ENCODE results near the gene B3GALT6. TPM values are rescaled to one million over a fixed set of nuclear protein-coding genes. Genes with fewer than 3 reads are reported as not detected.
"Not testable (repeated sequence)": the region's sequence is repeated elsewhere in the genome, so short reads cannot be mapped to it uniquely, and the experiment has no call there.

Gene B3GALT6
- total RNA-seq, 1 experiment from 2014 or later = 84.2 TPM

DNA sequence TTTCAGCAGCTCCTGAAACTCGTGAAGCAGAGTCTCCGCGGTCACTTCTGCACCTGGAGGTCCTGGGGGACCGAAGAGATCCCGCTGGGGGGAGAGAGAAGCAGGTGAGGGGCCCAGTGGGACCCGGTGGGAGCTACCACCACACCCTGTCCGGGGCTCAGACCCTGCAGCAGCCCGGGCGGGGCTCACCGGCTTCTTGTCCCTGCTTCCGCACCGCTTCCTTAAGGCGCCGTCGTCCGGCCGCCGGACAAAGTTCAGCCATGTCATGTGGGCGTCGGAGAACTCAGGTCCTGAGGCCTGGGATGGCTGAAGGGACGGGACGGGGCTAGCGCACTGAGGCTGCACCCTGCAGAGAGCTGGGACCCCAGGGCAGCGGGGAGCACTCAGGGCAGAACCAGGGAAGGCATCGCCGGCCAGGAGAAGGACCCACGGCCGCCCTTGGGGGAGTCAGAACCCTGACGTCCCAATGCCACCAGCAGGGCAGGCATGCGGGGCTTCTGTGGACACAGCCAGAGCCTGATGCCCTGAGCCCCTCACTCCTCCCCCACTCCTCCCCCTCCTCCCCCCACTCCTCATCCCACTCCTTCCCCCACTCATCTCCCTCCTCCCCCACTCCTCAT, 12.3 kb downstream of the B3GALT6 start:
- DNase-seq (ENCODE audit: low spot score) = peak; percentile 69

DNA sequence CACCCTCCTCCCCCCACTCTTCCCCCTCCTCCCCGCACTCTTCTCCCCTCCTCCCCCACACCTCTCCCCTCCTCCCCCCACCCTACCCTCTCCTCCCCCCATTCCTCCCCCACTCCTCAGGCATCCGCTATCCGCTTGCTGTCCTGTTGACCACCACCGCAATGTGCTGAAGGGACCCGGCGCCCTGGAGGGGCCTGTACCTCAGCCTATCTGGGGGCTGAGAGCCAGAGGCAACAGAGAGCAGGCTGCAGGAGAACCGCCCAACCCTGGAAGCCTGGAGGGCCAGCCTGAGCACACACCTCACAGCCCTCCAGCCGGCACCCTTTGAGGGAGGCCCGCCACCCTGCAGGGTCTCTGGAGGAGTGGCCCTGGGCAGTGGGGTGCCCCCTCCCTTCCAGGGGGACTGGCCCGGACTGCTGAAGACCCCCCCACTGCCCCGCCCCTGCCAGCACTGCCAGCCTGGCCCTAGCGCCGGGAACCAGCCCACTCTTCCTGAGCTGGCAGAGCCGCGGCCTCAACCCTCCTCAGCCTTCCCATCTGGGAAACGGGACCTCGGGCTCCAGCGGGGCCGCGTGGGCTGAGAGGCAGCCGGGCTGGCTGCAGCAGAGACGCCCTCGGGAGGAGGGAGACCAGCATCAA, 13.3 kb downstream of the B3GALT6 start:
- no peak for DNase-seq (ENCODE audit: low spot score)

DNA sequence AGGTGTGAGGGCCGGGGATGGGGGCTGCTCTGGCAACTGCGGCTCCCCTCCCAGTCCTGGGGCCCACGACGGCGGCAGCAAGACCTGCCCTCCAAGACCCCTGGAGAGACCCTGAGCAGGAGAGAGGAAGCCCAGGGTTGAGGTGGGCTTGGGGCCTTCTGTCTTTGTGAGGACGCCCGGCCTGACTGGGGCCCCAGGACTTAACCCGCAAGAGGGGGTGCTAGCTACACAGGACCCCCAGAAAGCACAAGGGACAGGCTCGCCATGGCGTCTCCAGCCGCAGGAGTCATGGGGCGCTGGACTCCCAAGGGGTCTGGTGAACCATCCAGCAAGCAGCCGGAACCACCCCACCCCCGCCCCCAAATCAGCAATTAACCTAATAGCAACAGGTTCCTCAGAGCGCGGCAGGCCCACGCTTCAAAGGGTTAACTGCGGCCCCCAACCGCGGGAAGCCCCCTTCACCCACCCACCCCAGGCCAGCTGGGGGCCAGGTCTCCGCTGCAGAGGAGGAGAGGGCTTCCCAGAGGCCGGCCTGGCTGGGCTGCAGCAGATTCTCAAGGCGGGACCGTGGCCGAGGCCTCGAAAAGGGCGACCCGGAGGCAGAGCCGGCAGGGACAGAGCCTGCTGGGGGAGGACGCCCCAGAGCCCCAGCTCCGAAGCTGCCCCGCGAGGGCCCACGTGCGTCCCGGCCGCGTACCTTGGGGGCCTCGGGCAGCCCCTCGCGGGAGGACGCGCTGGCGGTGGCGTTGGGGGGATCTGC, 14.0 kb downstream of the B3GALT6 start:
- no peak for DNase-seq (ENCODE audit: low spot score)

DNA sequence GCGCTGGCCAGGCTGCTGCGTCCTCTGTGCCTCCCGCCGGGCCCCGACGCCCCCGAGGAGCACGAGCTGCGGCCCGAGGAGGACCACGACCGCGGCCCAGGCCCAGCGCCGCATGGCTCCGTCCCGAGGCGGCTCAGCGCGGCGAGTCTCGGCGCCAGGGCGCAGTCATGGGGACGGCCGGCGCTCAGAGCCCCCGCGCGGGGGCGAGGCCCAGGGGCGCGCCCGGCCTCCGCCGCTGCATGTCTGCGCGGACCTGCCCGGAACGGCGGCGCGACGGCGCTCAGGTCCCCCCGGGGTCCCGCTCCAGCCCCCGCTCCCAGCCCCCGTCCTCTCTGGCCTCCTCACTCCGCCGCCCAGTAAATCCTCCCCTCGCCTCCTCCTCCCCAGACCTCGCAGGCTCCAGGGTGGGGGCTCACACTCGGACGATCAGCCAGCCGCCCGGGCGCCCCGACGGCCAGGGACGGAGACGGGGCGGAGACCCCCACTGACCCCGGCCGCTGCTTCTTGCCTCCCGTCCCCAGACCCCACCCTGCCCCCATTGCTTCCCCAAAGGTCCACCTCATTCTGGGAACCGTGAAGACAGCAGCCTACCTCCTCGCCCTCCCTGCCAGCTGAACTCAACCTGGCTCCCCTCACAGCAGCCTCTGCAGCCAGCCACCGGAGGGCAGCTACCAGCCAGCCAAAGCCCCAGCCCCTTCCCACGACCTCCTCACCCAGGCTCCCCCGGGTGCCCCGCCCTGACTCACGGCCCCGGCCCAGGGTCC, 14.7 kb downstream of the B3GALT6 start, which contains the start of gene C1QTNF12:
Gene C1QTNF12 (minus strand): TSS at position 146 of the 764 bp plus-strand sequence. CDS start 32 bp downstream, at position 114.
- DNase-seq (ENCODE audit: low spot score) = no peak

DNA sequence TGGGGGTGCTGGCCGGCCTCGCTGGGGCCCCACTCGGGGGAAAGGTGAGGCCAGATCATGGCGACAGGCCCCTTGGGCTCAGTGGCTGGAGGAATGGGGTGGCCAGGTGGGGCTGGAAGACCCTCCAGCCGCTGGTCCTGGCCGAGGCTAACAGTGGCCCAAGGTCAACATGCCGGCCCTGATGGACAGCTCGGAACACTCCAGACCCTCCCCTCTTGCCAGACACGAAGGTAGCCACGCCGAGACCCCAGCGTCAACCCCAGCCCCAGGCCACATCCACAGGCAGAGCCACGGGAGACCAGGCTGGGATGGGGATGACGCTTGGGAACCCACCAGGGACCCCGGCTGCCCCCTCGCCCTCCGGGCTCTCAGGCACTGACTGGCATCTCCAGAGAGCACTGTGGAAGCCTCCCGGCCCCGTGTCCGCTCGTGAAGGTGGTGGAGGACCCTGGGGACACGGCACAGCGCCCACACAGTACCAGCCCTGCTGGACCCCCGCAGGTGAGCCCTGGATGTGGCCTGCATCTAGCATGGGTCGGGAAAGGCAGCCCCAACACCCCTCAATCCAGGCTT, 15.4 kb downstream of the B3GALT6 start:
- DNase-seq (ENCODE audit: low spot score) = no peak

DNA sequence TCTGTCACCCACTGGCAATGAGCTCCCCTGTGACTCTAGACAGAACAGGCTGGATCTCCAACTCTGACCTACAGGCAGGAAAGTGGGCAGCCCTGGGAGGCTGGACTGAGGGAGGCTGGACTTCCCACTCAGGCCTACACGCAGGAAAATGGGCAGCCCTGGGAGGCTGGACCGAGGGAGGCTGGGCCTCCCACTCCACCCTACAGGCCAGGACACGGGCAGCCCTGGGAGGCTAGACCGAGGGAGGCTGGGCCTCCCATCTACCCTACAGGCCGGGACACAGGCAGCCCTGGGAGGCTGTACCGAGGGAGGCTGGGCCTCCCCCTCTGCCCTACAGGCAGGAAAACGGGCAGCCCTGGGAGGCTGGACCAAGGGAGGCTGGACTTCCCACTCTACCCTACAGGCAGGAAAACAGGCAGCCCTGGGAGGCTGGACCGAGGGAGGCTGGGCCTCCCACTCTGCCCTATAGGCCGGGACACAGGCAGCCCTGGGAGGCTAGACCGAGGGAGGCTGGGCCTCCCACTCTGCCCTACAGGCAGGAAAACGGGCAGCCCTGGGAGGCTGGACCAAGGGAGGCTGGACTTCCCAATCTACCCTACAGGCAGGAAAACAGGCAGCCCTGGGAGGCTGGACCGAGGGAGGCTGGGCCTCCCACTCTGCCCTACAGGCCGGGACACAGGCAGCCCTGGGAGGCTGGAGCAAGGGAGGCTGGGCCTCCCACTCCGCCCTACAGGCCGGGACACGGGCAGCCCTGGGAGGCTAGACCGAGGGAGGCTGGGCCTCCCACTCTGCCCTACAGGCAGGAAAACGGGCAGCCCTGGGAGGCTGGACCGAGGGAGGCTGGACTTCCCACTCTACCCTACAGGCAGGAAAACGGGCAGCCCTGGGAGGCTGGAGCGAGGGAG, 16.2 kb downstream of the B3GALT6 start:
- not testable (repeated sequence) for DNase-seq (ENCODE audit: low spot score)

DNA sequence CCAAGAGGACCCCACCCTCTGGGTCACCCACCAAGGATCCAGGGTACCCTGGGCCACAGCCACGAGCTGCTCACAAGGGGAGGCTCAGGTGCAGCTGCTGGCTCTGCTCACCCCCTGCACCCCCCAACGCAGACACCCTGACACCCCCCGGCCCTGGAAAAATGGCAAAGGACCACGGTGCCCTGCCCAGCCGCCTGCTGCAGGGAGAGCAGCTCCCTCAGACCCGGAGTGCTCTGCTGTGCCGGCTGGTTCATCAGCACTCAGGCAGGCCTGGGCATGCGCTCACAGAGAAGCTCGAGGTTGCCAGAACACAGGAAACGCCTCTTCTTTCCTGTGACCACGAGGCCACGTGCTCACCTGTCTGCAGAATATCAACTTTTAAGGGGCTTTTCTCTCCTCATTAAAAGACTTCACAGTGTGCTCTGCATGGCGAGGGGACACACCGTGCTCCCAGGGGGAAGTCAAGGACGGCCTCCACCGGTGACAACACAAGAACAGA, 18.8 kb downstream of the B3GALT6 start:
- DNase-seq (ENCODE audit: low spot score) = no peak

DNA sequence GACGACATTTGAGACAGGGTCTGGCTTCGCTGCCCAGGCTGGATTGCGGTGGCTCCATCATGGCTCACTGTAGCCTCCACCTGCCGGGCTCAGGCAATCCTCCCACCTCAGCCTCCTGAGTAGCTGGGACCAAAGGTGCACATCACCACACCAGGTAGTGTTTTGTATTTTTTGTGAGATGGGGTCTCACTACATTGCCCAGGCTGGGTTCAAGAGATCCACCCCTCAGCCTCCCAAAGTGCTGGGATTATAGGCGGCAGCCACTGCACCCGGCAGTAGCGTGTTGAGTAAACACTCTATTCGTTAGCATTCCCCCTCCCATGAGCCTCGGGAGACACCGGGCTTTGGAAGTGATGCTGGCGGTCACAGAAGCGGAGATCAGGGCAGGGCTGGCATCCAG, 21.3 kb downstream of the B3GALT6 start:
- no peak for DNase-seq (ENCODE audit: low spot score)

DNA sequence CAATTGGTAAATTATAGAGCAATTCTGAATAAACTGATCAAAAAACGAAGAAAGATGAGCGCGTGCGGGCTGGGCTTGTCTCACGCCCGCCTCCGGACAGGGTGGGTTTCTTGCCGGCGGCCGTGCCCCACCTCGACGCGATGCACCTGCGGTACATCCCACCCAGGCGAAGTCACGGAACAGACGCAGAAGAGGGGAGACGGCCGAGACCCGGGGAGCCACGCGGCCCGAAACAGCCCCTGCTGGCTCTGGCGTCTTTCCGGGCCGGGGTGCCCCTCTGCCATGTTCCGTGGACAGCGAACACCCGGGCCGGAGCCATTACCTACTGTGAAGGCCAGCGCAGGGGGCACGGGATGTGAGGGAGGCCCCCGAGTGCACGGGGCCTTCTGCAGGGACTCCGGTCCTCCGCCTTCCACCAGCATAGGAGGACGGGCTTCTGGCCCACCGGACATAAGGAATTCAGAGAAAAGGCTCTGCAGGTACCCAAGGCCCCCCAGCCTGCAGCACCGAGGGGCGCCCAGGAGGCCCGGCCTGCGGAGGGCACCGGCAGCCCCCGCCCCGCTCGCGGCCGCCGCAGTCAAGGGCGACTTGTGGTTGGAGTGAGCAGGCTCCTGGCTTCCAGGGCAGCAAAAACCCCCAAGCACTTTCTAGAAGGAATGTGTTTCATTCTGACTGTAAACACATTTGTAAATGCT, 22.1 kb downstream of the B3GALT6 start:
- DNase-seq (ENCODE audit: low spot score) = no peak

DNA sequence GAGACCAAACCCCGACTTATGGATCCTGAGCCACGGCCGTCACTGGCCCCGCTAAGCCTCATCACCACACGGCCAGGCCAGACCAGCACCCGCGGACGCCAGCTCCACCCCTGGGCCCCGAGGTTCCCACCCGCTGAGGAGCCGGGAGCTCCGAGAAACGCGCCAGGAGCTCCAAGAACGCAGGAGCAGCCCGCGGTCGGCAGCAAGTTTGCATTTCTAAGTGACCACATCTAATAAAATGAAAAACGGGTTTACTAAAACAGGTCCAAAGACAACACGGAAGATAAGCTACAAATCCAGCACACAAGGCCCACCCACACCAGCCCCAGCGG, 22.6 kb downstream of the B3GALT6 start:
- no peak for DNase-seq (ENCODE audit: low spot score)

DNA sequence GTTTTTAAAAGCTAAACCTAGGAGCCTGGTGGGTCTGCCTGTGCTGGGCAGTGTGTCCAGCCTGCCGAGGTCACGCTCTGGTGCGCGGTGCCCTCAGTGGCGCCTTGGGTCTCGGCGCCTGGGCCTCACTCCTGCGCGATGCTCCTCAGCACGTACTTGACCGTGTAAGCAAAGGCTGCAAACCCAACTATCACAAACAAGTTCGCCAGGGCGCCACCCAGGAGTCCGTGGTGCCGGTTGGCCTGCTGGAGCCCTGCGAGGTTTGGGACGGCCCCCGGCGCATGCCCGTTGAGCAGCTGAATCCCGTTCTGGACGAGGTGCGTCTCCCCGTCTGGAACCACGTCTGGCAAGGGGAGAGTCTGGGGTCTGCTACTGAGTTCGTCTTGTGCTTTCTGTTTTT, 23.0 kb downstream of the B3GALT6 start:
- DNase-seq (ENCODE audit: low spot score) = no peak

DNA sequence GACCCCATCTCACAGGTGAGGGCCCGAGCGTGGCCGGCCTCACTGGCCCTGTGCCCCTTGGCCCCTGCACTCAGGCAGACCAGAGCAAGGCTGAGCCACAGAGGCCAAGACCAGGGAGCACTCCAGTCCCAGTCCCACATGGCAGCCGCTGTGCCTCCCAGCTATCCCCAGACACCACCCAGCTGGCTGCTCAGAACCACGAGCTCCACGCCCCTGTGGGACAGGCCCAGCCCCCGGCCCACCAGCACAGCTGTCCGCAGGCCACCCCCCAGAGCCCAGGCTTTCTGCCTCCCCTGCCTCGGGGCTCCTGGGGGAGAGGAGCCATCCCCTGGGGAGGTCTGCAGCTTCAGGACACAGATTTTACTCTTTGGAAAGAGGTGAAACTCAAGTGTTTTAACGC, 23.6 kb downstream of the B3GALT6 start:
- no peak for DNase-seq (ENCODE audit: low spot score)

DNA sequence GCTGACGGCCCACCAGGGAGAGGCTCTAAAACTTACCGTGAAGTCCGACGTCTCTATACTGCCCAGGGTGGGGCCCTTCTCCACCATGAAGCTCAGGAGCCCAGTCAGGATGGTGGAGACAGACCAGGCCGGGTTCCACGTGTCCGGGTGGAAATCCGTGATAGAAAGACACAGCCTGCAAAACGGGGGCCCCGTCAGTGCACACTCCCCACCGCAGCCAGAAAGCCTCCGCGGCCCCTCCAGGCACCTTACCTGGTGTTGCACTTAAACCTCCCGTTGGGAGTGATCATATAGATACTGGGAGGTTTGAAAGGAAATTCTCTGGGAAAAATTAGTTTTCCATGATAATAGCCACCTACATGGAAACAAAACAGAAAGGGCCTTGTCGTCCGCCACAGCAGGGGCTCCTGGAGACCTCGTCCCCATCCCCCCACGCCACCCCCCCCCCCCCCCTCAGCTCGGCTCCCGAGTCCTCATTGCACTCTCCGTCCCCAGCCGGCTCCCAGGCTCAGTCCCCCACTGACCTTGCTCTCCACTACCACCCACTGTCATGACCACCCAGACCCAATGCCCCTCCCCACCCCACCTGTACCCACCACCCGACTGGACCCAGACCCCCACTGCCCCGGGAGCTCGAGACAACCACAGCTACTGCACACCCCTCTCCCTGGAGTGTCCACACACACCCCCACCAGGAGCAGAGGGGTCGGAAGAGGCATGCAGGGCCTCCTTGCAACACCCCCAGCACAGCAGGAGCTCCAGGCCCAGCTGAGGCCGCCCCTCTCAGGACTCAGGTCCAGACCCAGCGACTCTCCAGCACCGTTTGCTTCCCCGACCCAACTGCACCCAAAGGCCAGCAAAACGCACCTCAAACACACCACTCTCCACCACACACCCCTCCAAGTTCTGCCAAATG, 25.2 kb downstream of the B3GALT6 start:
- DNase-seq (ENCODE audit: low spot score) = no peak

DNA sequence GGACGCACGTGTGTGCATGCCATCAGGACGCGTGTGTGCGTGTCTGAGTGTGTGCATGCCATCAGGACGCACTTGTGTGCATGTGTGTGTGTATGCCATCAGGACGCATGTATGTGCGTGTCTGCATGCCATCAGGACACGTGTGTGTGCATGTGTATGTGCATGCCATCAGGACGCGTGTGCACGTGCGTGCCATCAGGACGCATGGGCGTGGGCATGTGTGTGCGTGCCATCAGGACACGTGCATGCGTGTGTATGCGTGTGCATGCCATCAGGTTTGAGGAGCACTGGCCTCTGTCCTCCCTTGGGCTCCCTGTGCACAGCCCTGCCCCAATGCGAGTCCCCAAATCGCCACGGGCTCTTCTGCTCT, 27.1 kb downstream of the B3GALT6 start:
- no peak for DNase-seq (ENCODE audit: low spot score)

DNA sequence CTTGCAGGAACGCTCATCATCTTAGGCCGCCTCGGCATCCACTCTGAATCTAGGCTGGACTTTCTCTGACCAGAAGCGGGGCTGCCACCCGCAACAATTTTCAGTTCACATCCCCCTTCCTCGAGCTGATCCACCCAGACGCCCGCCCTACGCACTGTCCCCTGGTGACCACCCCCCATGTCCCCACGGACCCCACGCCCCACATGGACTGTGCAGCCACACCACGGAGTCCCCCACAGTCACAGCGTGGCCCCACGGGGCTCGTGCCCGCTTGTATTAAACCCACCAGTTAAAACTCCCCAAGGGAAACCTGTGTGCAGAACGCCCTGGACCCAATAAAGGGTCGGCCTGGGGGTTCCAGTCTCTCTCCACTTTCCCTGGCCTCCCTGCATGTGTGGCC, 27.5 kb downstream of the B3GALT6 start:
- DNase-seq (ENCODE audit: low spot score) = no peak

DNA sequence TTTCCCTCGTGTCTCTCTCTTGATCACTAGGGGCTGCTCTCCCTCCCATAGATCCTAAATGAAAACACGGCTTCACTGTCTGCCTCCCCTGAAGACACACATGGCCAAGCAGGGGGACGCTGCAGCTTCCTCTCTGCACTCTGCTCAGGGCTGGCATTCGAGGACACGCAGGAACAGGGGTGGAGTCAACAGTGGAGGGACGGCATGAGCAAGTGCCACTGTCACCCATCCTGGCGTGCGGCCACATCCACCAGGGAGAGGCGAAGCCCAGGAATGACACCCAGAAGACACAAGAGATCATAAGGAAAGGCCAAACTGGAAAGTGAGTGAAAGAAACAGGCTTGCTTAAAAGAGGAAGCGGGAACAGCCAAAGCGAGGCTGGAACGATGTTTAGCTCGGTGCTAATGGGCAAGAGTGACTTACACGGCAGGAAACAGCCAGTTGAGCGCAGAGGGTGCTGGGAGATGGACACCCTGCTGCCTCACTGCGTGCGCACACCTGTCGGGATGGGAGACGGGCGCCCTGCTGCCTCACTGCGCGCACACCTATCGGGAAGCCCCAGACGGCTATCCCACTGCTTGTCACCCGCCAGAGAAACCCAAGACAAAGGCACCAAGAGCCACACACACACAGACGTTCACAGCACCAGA, 28.0 kb downstream of the B3GALT6 start:
- no peak for DNase-seq (ENCODE audit: low spot score)

DNA sequence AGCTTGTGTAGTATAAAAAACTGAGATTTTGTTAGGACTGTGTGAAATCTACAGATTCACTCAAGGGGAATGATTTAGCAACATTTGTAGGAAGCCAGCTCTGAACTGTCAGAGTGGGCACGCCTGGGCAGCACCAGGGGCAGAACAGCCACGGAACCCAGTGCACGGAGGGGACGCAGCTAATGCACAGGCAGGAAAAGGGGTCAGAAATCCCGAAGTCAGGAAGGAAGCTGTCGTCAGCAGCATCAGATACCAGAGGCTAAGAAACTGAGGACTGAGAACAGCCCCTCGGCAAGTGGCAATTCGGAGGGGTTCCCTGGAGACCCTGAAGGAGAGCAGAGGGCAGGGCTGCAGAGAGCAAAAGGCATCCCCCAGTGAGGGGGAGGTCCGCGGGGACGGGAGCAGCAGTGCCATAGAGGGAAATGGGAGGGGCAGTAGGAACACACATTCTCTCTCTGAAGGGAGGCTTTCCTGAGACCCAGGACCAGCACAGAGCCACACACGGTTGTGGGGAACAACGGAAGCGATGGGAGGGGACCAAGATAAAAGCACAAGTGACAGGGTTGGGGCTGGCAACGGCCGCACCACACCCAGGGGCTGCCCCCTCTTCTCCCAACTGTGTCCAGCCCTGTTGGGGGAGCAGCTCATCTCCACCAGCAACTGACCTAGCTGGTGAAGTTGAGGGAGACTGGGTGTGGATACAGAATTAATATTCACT, 29.0 kb downstream of the B3GALT6 start:
- DNase-seq (ENCODE audit: low spot score) = no peak

DNA sequence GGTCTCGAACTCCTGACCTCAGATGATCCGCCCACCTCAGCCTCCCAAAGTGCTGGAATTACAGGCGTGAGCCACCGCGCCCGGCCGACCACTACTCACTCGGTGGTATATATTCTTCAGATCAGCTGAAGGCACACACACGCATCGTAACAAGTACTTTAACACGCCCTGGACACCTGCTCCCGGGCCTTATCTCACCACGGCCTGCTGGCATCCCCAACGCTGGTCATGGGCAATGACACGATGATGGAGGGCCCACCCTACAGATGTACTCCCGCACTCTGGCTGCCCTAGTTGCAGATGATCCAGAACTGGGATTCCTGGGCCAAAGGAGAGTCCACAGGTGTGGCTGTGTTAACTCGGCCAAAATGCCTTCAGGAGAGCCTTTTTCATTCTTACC, 30.0 kb downstream of the B3GALT6 start:
- DNase-seq (ENCODE audit: low spot score) = no peak
